K562 (cell line): ENCODE results near the gene ATP6V0A1. TPM values are rescaled to one million over a fixed set of nuclear protein-coding genes. Genes with fewer than 3 reads are reported as not detected.
A peak's percentile ranks its signal among the peaks of the same experiment; 100 is the strongest.

Source experiments
- BCOR ChIP-seq: fragments of 450-650 bp; IDR thresholded peaks from 2 replicates; pipeline ENCODE4 v1.6.1; 2016
- FOXM1 ChIP-seq, 2 experiments: fragments of 450-650 bp in 1 of 2; sonication (generic) in 1 of 2; formaldehyde crosslinking in 1 of 2; IDR thresholded peaks; 2 replicates each; pipeline versions ENCODE4 v1.6.1 to v1.9.0; 2017 to 2022; ENCODE audit warnings: low read depth in 2 of 2, mild to moderate bottlenecking in 2 of 2, missing genetic modification reagents in 1 of 2, moderate library complexity in 1 of 2
- KLF10 ChIP-seq: fragments of 250-450 bp; sonication (Bioruptor Pico); IDR thresholded peaks from 2 replicates; pipeline ENCODE4 v1.6.1; 2021; ENCODE audit warnings: matching md5 sums
- LCOR ChIP-seq: sonication (generic); formaldehyde crosslinking; IDR thresholded peaks from 2 replicates; pipeline ENCODE4 v1.8.0; 2022; ENCODE audit warnings: mild to moderate bottlenecking, missing genetic modification reagents
- MBD2 ChIP-seq: sonication (generic); IDR thresholded peaks from 2 replicates; pipeline ENCODE4 v1.6.1; 2016; ENCODE audit warnings: low read depth, borderline replicate concordance
- MTA3 ChIP-seq: fragments of 450-650 bp; formaldehyde crosslinking; IDR thresholded peaks from 2 replicates; pipeline ENCODE4 v1.6.1; 2017; ENCODE audit warnings: mild to moderate bottlenecking, borderline replicate concordance
- NR3C1 ChIP-seq: sonication (generic); formaldehyde crosslinking; IDR thresholded peaks from 2 replicates; pipeline ENCODE4 v1.8.1; 2022; ENCODE audit warnings: missing genetic modification reagents
- RAD21 ChIP-seq, 2 experiments: fragments of 250-450 bp in 1 of 2; fragments of 450-650 bp in 1 of 2; sonication (Bioruptor Pico) in 1 of 2; formaldehyde crosslinking in 1 of 2; IDR thresholded peaks in 1 of 2; conservative IDR thresholded peaks in 1 of 2; 2 replicates each; pipeline versions ENCODE4 v1.4.0 to v1.8.0; 2020 to 2022; ENCODE audit warnings: mild to moderate bottlenecking in 2 of 2, moderate library complexity in 1 of 2
- TAF1 ChIP-seq: IDR thresholded peaks from 2 replicates; pipeline ENCODE4 v1.6.1; 2011; ENCODE audit warnings: mild to moderate bottlenecking, low read length, moderate library complexity; ENCODE audit not compliant: insufficient read depth, control insufficient read depth, severe bottlenecking; ENCODE audit errors: extremely low read depth
- TAF9B ChIP-seq: fragments of 450-650 bp; IDR thresholded peaks from 2 replicates; pipeline ENCODE4 v1.6.1; 2018; ENCODE audit warnings: mild to moderate bottlenecking; ENCODE audit not compliant: partially characterized antibody
- TOE1 ChIP-seq, 2 experiments: fragments of 450-650 bp in 1 of 2; sonication (generic) in 1 of 2; formaldehyde crosslinking in 1 of 2; IDR thresholded peaks; 2 replicates each; pipeline versions ENCODE4 v1.7.1 to v1.8.0; 2016 to 2022; ENCODE audit warnings: borderline replicate concordance in 2 of 2, mild to moderate bottlenecking in 2 of 2, antibody characterized with exemption in 1 of 2, inconsistent platforms in 1 of 2, low read depth in 1 of 2, missing genetic modification reagents in 1 of 2, moderate library complexity in 1 of 2
- ZZZ3 ChIP-seq: fragments of 450-650 bp; IDR thresholded peaks from 2 replicates; pipeline ENCODE4 v1.6.1; 2016; ENCODE audit warnings: antibody characterized with exemption, mild to moderate bottlenecking, moderate library complexity
- polyA plus RNA-seq, 8 experiments: library from polyadenylated mRNA; depleted of rRNA in 4 of 8; stranded (reverse) in 5 of 8; unstranded in 3 of 8; fragments of >200 nt; fragmentation: Nextera tagmentation in 2 of 8; fragmentation: Illumina TruSeq in 1 of 8; extraction: Ambion mirVana in 2 of 8; extraction: Trizol in 1 of 8; gene quantifications; 2 replicates each; pipeline versions ENCODE4 v1.2.1 to v1.2.3, GENCODE V29; 2011 to 2014; ENCODE audit warnings: inconsistent platforms in 1 of 8, missing spikeins in 1 of 8
- total RNA-seq, 7 experiments: library from RNA; depleted of rRNA in 6 of 7; stranded (reverse); fragments of >200 nt in 6 of 7; fragmentation: Illumina TruSeq in 2 of 7; extraction: Trizol in 2 of 7; gene quantifications; 2 replicates each; pipeline versions ENCODE4 v1.2.1 to v1.2.3, GENCODE V29; 2011 to 2021; ENCODE audit warnings: low replicate concordance in 1 of 7
- TF ChIP-seq, protein P1 (sequence below): conservative IDR thresholded peaks from 2 replicates; pipeline ENCODE4 v1.6.1; 2011; ENCODE audit warnings: low read depth, mild to moderate bottlenecking, low read length; ENCODE audit not compliant: control insufficient read depth
- TF ChIP-seq, protein P2 (sequence below), 2 experiments: fragments of 150-350 bp in 1 of 2; IDR thresholded peaks; 2 replicates each; pipeline ENCODE4 v1.6.1; 2012 to 2016; ENCODE audit warnings: low read depth in 2 of 2, low read length in 2 of 2, mild to moderate bottlenecking in 1 of 2, moderate library complexity in 1 of 2

Gene ATP6V0A1
- total and polyA plus RNA-seq, 9 of the 15 experiments (the other 6 are each of a cell fraction or from before 2014, with no cell fraction given) = 11.8 to 158 (median 75.5) TPM

DNA sequence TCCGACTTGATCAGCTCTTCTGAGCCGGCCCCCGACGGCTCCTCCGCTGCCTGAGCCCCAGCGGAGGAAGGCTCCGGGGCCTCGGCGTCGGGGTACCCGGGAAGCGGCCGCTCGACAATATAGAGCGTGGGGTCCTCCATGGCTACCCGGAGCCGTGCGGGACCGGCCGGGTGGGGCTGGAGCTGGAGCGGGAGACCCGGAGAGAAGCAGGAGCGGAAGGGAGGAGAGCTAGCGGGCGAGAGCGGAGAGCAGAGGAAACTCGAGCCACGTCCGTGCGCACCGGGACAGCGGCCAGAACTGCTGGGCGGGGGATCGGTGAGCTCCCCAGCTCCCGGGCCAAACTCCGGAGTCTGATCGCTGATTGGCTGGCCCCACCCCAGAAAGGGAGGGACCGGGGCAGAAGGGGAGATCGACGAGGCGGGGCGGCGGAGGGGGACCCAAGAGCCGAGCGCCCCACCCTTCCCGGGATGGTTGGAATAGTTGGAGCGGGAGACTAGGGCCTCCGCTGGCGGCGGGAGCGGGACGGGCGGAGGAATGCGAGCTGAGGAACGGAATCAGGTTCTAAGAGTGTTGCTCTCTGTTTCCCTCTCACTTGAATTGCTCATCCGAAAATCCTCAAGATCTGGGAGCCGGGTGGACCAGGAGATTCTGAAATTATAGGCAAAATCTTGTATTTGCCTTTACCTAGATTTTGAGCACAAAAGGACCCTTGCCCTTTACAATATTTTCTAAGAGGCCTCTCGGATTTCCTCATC, 35.5 kb upstream of the ATP6V0A1 start, which contains the start of gene CAVIN1 (continued):
- TF ChIP-seq FOXM1 (IDR thresholded peaks at IDR 0.05; ENCODE audit: low read depth) (no peak), FOXM1 (CRISPR knock-in tag; IDR thresholded peaks at IDR 0.05; ENCODE audit: low read depth) (no peak), ZZZ3 (no peak), LCOR (peak; percentile 86), TOE1 (IDR thresholded peaks at IDR 0.05; ENCODE audit: borderline replicate concordance) (no peak), TOE1 (CRISPR knock-in tag; IDR thresholded peaks at IDR 0.05; ENCODE audit: borderline replicate concordance, low read depth) (no peak), KLF10 (CRISPR knock-in tag) (no peak), TAF1 (peak; percentile 93), MBD2 (peak; percentile 69; the same call in 1 of the 2 replicates), TAF9B (peak; percentile 29), NR3C1 (CRISPR knock-in tag) (no peak), RAD21 (CRISPR knock-in tag; conservative IDR thresholded peaks at IDR 0.05 in 1 of 2, IDR thresholded peaks at IDR 0.05 in 1 of 2) (no peak), MTA3 (peak; percentile 71; the same call in 1 of the 2 replicates), BCOR (peak; percentile 59; the same call in 1 of the 2 replicates)
- TF ChIP-seq, protein P1, sequence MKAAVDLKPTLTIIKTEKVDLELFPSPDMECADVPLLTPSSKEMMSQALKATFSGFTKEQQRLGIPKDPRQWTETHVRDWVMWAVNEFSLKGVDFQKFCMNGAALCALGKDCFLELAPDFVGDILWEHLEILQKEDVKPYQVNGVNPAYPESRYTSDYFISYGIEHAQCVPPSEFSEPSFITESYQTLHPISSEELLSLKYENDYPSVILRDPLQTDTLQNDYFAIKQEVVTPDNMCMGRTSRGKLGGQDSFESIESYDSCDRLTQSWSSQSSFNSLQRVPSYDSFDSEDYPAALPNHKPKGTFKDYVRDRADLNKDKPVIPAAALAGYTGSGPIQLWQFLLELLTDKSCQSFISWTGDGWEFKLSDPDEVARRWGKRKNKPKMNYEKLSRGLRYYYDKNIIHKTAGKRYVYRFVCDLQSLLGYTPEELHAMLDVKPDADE = peak; percentile 46; the same call in 1 of the 2 replicates
- TF ChIP-seq, protein P2, sequence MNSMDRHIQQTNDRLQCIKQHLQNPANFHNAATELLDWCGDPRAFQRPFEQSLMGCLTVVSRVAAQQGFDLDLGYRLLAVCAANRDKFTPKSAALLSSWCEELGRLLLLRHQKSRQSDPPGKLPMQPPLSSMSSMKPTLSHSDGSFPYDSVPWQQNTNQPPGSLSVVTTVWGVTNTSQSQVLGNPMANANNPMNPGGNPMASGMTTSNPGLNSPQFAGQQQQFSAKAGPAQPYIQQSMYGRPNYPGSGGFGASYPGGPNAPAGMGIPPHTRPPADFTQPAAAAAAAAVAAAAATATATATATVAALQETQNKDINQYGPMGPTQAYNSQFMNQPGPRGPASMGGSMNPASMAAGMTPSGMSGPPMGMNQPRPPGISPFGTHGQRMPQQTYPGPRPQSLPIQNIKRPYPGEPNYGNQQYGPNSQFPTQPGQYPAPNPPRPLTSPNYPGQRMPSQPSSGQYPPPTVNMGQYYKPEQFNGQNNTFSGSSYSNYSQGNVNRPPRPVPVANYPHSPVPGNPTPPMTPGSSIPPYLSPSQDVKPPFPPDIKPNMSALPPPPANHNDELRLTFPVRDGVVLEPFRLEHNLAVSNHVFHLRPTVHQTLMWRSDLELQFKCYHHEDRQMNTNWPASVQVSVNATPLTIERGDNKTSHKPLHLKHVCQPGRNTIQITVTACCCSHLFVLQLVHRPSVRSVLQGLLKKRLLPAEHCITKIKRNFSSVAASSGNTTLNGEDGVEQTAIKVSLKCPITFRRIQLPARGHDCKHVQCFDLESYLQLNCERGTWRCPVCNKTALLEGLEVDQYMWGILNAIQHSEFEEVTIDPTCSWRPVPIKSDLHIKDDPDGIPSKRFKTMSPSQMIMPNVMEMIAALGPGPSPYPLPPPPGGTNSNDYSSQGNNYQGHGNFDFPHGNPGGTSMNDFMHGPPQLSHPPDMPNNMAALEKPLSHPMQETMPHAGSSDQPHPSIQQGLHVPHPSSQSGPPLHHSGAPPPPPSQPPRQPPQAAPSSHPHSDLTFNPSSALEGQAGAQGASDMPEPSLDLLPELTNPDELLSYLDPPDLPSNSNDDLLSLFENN (IDR thresholded peaks at IDR 0.05; ENCODE audit: low read depth in 2 of 2, low read length in 2 of 2) = no peak
